CD4-positive, alpha-beta T cell treated with Interferon gamma for 1 hour (primary cell): Measurements from ENCODE around the gene ARHGEF37.
"Not testable (repeated sequence)": the region's sequence is repeated elsewhere in the genome, so short reads cannot be mapped to it uniquely, and the experiment has no call there.

Experiments
- DNase-seq: peaks from one replicate; pipeline ENCODE4 v3.0.0-alpha.2; 2020

Gene ARHGEF37

DNA sequence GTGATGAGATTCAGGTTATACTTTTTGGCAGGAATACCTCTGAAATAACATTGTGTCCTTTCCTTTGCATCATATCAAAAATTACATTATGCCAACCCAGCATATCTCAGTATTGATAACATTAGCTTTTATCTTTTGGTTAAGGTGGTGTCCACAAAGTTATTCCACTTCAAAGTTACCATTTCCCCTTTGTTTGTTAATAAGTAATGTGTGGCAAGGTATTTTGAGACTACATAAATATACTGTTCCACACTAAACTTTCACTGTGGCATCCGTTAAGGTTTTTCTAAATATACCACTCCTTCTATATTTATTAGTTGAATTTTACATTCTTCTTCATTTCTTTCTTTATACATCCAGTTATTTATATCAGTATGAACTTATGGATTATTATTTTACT, 14.1 kb upstream of the ARHGEF37 start:
- DNase-seq: no peak

DNA sequence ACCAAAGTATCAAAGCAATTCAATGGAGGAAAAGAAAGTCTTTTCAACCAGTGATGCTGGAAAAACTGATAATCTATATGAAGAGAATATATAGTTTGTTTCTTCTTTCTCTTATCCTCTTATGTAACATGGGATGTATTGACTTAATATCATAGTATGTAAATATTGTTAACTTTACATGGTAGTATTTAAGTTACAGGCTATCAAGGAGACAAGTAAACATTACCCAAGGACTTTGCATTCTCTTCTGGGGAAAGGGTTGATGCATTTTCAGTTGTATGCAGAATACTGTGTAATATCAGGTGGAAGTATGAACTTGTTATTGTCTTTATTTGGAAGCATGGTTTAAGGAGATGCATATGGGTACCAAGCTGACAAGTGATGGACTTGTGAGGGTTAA, 9.1 kb upstream of the ARHGEF37 start:
- DNase-seq: no peak

- DNase-seq: no peak
Measured at GRCh38 chr5:149572576-149573231, 8.6 kb upstream of the ARHGEF37 start.

- DNase-seq: no peak
Measured at GRCh38 chr5:149575131-149575530, 6.2 kb upstream of the ARHGEF37 start.

GRCh38 chr5:149576021-149576420, 5.3 kb upstream of the ARHGEF37 start:
- no peak for DNase-seq

GRCh38 chr5:149578896-149579295, 2.4 kb upstream of the ARHGEF37 start:
- no peak for DNase-seq

DNA sequence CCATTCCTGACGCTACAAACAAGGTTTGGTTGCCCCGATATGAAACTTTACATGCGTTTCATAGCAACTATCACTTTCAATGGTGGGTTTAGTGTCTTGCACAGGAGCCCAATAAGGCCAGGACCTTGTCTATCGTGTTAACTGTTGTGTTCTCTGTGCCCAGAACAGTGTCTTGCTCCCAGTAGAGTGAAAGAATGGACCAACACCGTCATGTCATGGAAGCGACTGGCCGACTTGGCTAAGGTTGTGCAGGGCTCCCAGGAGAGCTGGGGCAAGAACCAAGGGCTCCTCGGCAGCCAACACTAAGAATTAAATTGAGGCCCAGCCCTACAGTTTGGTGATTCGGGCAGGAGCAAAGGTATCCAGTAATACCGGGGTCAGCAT, 498 bp upstream of the ARHGEF37 start:
- DNase-seq: no peak

DNA sequence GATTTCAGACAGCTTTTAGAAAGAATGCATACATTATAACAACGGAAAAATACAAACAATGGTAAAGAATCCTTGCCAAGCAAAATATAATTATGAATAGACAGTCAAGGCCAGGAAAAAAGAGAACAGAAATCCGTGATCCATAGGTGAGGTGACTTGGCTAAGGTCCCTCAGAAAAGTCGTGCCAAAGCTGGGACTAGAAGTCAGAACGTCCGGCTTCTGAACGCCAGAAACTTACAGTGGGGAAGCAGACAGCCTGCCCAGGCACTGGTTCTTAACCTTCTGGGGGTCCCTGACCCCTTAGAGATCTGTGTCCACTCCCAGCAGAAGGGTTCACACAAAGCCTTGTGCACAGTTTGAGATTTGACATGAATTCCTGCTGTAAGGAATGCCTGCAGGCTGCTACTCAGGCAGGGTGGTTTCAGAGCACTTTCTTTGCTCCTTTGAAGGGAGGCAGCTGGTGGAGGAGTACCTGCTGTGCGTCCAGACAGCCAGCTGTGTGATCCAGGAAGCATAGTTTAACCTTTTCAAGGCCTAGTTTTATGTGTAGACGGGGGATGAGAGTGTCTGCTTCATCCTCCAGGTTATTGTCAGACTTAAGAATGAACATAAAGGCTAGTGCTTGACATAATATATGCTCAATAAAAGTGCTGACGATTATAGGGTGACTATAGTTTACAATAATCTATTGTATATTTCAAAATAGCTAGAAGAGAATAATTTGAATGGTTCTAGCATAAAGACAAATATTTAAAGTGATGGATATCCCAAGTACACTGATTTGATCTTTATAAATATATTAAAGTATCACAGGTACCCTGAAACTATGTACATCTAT, 852 bp downstream of the ARHGEF37 start:
- no peak for DNase-seq

GRCh38 chr5:149583394-149583793, 2.1 kb downstream of the ARHGEF37 start:
- no peak for DNase-seq

GRCh38 chr5:149584121-149584520, 2.8 kb downstream of the ARHGEF37 start:
- no peak for DNase-seq

GRCh38 chr5:149585910-149586309, 4.6 kb downstream of the ARHGEF37 start:
- no peak for DNase-seq

- no peak for DNase-seq
Measured at GRCh38 chr5:149586708-149587318, 5.5 kb downstream of the ARHGEF37 start.

DNA sequence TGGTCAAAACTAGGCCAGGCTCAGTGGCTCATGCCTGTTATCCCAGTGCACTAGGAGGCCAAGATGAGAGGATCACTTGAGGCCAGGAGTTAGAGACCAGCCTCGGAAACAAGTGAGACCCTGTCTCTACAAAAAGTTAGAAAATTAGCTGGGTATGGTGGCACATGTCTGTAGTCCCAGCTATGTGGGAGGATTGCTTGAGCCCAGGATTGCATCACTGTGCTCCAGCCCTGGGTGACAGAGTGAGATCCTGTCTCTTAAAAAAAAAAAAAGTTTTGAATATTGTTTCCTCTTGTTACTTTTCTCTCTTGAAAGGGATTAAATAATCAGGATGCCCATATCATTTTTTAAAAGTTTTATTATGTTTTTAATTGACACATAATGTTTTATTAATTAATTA, 7.6 kb downstream of the ARHGEF37 start:
- no peak for DNase-seq

DNA sequence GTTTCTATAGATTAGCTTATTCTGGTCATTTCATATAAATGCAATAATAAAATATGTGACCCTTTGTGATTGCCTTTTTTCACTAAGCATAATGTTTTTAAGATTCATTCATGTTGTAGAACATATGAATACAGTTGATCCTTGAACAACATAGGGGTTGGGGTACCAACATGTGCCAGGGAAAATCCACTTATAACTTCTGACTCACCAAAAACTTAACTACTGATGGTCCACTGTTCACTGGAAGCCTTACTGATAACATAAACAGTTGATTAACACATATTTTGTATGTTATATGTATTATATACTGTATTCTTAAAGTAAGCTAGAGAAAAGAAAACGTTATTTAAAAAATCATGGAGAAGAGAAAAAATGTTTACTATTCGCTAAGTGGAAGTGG, 12.1 kb downstream of the ARHGEF37 start:
- DNase-seq: no peak

DNA sequence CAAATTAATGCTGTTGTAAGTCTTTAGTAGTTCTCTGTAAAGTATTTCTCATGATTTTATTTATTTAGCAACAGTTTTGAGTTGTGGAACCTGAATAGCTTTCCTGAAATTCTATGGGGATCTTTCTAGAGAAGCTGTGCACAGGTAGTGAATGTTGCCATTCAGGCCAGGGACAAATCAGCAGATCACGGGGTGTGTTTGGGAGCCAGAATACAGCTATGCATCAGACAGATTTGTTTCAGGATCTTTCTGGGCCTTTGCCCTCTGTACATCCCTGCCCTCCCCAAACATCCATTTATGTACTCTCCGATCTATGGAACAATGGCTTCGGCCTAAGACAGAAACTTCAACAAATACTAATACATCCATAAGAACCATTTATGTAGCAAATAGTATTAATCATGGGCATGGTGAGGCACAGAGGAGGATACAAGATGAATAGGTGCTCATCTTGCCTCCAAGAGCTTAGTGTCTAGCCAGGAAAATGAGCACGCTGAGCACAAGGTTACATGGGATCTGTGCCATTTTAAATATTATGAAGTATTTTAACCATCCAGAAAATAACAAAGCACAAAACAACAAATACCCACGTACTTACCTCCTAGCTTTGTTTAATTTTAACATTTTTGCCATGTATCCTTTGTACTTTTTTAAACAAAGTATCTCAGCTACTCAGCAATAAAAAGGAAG, 13.1 kb downstream of the ARHGEF37 start:
- no peak for DNase-seq

GRCh38 chr5:149595105-149595504, 13.8 kb downstream of the ARHGEF37 start:
- not testable (repeated sequence) for DNase-seq

- DNase-seq: no peak
Measured at GRCh38 chr5:149596712-149597111, 15.4 kb downstream of the ARHGEF37 start.

DNA sequence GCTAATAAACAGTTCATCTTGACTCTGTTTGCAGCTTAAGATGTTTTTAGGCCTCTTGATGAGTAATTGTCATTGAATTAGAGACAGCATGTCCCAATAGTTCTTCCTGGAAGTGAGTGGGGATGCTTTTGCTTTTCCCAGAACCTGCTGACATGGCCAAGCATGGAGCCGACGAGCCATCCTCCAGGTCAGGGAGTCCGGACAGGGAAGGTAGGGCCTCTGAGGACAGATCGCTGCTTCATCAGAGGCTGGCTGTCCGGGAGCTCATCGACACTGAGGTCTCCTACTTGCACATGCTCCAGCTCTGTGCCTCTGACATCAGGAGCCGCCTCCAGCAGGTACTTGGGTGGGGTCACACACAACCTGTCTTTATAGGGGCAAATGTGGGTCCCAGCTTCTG, 16.3 kb downstream of the ARHGEF37 start:
- DNase-seq: no peak

GRCh38 chr5:149598234-149598633, 16.9 kb downstream of the ARHGEF37 start:
- not testable (repeated sequence) for DNase-seq

- DNase-seq: no peak
Measured at GRCh38 chr5:149598966-149599365, 17.7 kb downstream of the ARHGEF37 start.

- DNase-seq: no peak
Measured at GRCh38 chr5:149599375-149599774, 18.1 kb downstream of the ARHGEF37 start.

DNA sequence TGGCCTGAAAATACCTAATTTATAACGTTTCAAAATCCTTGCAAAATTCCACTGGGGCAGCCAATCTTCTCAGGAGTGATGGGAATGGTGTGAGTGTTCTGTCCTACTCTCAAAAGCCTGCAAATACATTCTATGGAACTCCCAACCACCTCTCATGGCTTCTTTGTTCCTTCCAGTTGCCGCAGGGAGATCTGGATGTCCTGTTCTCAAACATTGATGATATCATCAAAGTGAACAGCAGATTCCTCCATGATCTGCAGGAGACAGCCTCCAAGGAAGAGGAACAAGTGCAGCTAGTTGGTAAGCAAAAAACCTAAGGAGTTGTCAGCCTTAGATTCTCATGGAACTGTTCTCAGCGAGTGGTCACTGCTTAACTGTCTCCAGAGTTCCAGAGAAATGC, 19.6 kb downstream of the ARHGEF37 start:
- DNase-seq: no peak

GRCh38 chr5:149603210-149603609, 21.9 kb downstream of the ARHGEF37 start:
- no peak for DNase-seq

DNA sequence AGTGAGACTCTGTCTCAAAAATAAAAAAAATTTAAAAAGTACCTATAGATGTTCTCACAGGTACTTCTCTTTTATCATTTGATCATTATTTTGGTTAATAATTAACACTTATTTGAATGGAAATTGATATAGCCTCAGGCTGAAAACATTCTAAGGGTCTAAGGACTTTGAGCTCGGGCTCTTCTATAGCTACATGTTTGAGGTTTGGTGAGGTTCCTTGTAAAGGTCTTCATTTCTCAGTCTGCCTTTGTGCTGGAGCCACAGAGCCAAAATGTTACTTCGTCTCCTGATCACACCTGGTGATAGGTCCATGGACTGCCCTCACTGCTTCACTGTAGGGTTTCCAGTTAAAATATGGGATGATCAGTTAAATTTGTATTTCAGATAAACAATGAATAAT, 22.6 kb downstream of the ARHGEF37 start:
- DNase-seq: no peak
